Fibroblast of lung (primary cell): ENCODE results near the gene ITPR2. TPM values are rescaled to one million over a fixed set of nuclear protein-coding genes. Genes with fewer than 3 reads are reported as not detected.
A peak's percentile ranks its signal among the peaks of the same experiment; 100 is the strongest.

Experiments
- DNase-seq, 2 donors: peaks; one replicate each; pipeline versions ENCODE4 v3.0.0 to v3.0.0-alpha.2; 2010; ENCODE audit warnings: low read depth in 2 of 2
- H2AFZ ChIP-seq: 2 replicates; pipeline ENCODE4 v1.5.1; 2012; ENCODE audit warnings: low read length, control low read depth, inconsistent platforms
- H3K27ac ChIP-seq: 2 replicates; pipeline ENCODE4 v1.5.1; 2011; ENCODE audit warnings: low read length, control low read depth; ENCODE audit not compliant: insufficient read depth
- H3K27me3 ChIP-seq: 2 replicates; pipeline ENCODE4 v1.5.1; 2011; ENCODE audit warnings: mild to moderate bottlenecking, low read length; ENCODE audit not compliant: control insufficient read depth, insufficient read depth
- H3K36me3 ChIP-seq: 2 replicates; pipeline ENCODE4 v1.5.1; 2011; ENCODE audit warnings: low read length; ENCODE audit not compliant: control insufficient read depth, insufficient read depth
- H3K4me1 ChIP-seq: 2 replicates; pipeline ENCODE4 v1.5.1; 2011; ENCODE audit warnings: low read length; ENCODE audit not compliant: control insufficient read depth, insufficient read depth; ENCODE audit errors: extremely low read depth
- H3K4me2 ChIP-seq: 2 replicates; pipeline ENCODE4 v1.5.1; 2011; ENCODE audit warnings: low read length, control low read depth; ENCODE audit not compliant: insufficient read depth; ENCODE audit errors: extremely low read depth
- H3K4me3 ChIP-seq, 4 experiments: fragments of 200-600 bp in 1 of 4; sonication (generic) in 1 of 4; replicated peaks in 1 of 4; 2 replicates each; pipeline ENCODE4 v1.5.1; 2011 to 2016; ENCODE audit warnings: low read length in 4 of 4, low read depth in 3 of 4, mild to moderate bottlenecking in 3 of 4, control low read depth in 2 of 4, inconsistent platforms in 1 of 4, mixed read lengths in 1 of 4; ENCODE audit not compliant: insufficient read depth in 1 of 4; ENCODE audit errors: control extremely low read depth in 1 of 4
- H3K79me2 ChIP-seq: 2 replicates; pipeline ENCODE4 v1.5.1; 2012; ENCODE audit warnings: mild to moderate bottlenecking, low read length, inconsistent platforms; ENCODE audit not compliant: control insufficient read depth, insufficient read depth
- H3K9ac ChIP-seq: 2 replicates; pipeline ENCODE4 v1.5.1; 2011; ENCODE audit warnings: mild to moderate bottlenecking, low read length, control low read depth; ENCODE audit not compliant: insufficient read depth
- H3K9me3 ChIP-seq: 2 replicates; pipeline ENCODE4 v1.5.1; 2012; ENCODE audit warnings: low read depth, low read length; ENCODE audit not compliant: control insufficient read depth, insufficient read depth
- H4K20me1 ChIP-seq: 2 replicates; pipeline ENCODE4 v1.5.1; 2011; ENCODE audit warnings: low read length; ENCODE audit not compliant: control insufficient read depth, insufficient read depth; ENCODE audit errors: extremely low read depth
- CTCF ChIP-seq, 2 donors: IDR thresholded peaks in 1 of 2; conservative IDR thresholded peaks in 1 of 2; 1 replicate in 1 of 2; 2 replicates in 1 of 2; pipeline ENCODE4 v1.5.1; 2011 to 2012; ENCODE audit warnings: low read length in 2 of 2, control low read depth in 1 of 2, inconsistent platforms in 1 of 2, low read depth in 1 of 2, mild to moderate bottlenecking in 1 of 2
- EZH2 ChIP-seq: IDR thresholded peaks from 2 replicates; pipeline ENCODE4 v1.5.1; 2012; ENCODE audit warnings: low read length, control low read depth, mild to moderate bottlenecking; ENCODE audit errors: missing control alignments
- polyA plus RNA-seq, 2 donors: library from polyadenylated mRNA; depleted of rRNA in 1 of 2; stranded (reverse) in 1 of 2; unstranded in 1 of 2; fragments of >200 nt; gene quantifications; 2 replicates each; pipeline ENCODE4 v1.2.1, GENCODE V29; 2011 to 2012; ENCODE audit warnings: missing spikeins in 1 of 2
- total RNA-seq: library from RNA; depleted of rRNA; stranded (reverse); fragments of >200 nt; gene quantifications from 2 replicates; pipeline ENCODE4 v1.2.1, GENCODE V29; 2014

Gene ITPR2
- total and polyA plus RNA-seq, 2 donors (not counting 1 experiment from before 2014, with no cell fraction given): 5.1 to 24.6 TPM

DNA sequence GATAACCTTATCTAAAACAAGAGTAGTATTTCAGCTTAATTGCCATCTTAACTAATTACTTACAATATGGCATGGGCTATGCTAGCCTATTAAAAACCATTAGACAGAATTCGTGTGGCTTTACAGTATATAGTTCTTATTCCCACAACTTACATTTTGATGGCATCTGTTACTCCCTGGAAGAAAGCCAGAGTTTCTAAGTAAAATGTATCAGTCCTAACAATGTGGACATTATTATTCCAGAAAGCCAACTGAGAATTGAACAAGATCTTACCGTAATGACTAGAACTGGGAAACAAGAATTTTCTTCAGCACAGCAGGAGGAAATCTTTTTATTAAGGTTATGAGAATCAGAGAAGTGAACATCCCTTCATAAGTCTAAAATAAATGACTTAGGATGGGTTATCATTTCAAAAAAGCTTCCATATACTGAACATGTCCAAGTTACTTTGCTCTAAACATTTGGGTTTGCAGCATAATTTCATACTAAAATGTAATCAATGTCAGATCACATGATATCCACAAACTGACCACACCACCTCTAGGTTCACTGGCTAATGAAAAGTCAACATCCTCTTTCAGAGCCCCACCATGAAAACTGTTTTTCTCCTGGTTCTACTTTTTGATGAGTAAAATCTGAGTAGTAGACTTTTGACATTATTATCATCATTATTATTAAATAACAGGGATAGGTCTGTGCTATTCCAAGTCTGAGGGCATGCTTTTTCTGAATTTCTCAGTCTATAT lies 457.9 kb downstream of the ITPR2 start:
- H3K79me2 ChIP-seq: no peaks in the 10 kb centered on the region
- no peaks in the 10 kb centered on the region for H3K27me3 ChIP-seq
- no peak overlapping the region for H3K9ac ChIP-seq
- no peaks in the 10 kb centered on the region for H3K4me1 ChIP-seq
- no peak overlapping the region for H3K4me3 ChIP-seq
- no peak overlapping the region for H2AFZ ChIP-seq
- H3K4me2 ChIP-seq: no peak overlapping the region
- H4K20me1 ChIP-seq: no peaks in the 10 kb centered on the region
- no peaks in the 10 kb centered on the region for H3K9me3 ChIP-seq
- H3K27ac ChIP-seq: no peak overlapping the region
- TF ChIP-seq CTCF (conservative IDR thresholded peaks at IDR 0.05 in 1 of 2, IDR thresholded peaks at IDR 0.05 in 1 of 2; ENCODE audit: low read depth in 1 of 2, low read length in 2 of 2): no peak
- TF ChIP-seq EZH2: no peak
- no peaks in the 10 kb centered on the region for H3K36me3 ChIP-seq
- peak; percentile 40 to 50 for DNase-seq

DNA sequence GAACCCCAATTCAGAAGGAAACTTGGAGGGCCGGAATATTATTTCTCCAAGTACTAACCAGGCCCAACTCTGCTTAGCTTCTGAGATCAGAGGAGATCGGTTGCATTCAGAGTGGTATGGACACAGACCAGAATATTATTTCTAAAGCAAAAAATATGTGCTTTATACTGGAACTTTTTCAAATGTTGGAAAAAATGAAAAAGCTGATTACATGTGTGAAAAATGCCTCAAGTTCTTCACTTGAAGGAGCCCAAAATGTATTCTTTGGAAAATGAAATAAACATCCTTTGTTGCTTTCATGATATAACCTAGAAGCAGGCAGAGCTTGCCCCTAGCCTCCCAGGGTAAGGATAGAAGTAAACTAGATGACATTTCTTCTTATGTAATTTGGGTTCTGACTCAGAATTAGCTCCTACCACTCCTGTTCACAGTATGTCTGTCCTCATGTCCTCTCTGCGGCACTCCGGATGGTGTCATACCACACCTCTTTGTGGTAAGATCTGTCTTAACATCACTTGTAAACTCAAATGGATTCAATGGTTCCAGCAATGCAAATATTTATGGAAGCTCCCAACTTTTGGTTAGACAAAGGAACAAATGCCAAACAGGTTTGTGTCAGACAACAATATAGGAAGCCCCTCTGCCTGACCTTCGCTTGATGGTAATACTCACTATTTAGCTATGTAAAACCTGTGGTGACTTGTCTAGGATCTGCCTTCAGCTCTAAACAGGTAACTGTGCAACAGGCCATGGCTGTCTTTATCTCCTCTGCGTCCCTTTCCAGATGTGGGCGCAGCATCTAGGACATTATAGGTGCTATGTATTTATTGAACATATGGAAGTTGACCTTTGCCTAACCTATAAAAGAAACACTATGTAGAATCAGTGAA lies 459.1 kb downstream of the ITPR2 start:
- Histone ChIP-seq H3K9ac (no peak overlapping the region), H3K4me1 (peaks cover 4% of the 10 kb centered on the region), H3K27me3 (no peaks in the 10 kb centered on the region), H4K20me1 (no peaks in the 10 kb centered on the region), H3K79me2 (no peaks in the 10 kb centered on the region), H3K4me3 (no peak overlapping the region), H3K27ac (no peak overlapping the region), H3K4me2 (no peak overlapping the region), H2AFZ (no peak overlapping the region), H3K36me3 (no peaks in the 10 kb centered on the region), H3K9me3 (no peaks in the 10 kb centered on the region)
- no peak for TF ChIP-seq CTCF (conservative IDR thresholded peaks at IDR 0.05 in 1 of 2, IDR thresholded peaks at IDR 0.05 in 1 of 2; ENCODE audit: low read depth in 1 of 2, low read length in 2 of 2)
- no peak for TF ChIP-seq EZH2
- peak in 1 of 2 donors; percentile 68 for DNase-seq

DNA sequence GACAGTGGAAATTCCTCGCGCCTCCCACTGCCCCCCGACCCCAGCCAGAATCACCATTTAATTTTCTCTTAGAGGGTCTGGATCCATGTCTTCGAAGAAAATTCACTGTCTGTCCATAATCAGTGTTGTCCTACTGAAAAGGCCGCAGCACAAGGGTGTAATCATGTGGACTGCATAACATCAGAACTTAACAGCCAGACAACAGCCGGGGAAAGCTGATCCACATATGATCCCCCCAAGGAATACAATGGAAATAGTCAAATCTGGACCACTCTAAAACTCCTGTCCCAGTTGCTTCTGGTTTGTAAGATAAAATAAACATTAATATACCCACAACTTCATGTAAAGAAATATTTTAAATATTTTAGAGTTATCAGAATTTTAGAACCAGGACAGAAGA lies 460.1 kb downstream of the ITPR2 start:
- peaks cover 4% of the 10 kb centered on the region for H3K4me1 ChIP-seq
- no peaks in the 10 kb centered on the region for H4K20me1 ChIP-seq
- no peak overlapping the region for H2AFZ ChIP-seq
- H3K79me2 ChIP-seq: no peaks in the 10 kb centered on the region
- H3K4me2 ChIP-seq: no peak overlapping the region
- no peak for TF ChIP-seq EZH2
- no peak for TF ChIP-seq CTCF (conservative IDR thresholded peaks at IDR 0.05 in 1 of 2, IDR thresholded peaks at IDR 0.05 in 1 of 2; ENCODE audit: low read depth in 1 of 2, low read length in 2 of 2)
- no peak overlapping the region for H3K4me3 ChIP-seq
- no peak overlapping the region for H3K9ac ChIP-seq
- no peak overlapping the region for H3K27ac ChIP-seq
- DNase-seq: no peak
- H3K27me3 ChIP-seq: no peaks in the 10 kb centered on the region
- H3K9me3 ChIP-seq: no peaks in the 10 kb centered on the region
- H3K36me3 ChIP-seq: no peaks in the 10 kb centered on the region
